Stimulated activated CD4-positive, alpha-beta T cell treated with anti-CD3 and anti-CD28 coated beads, Interleukin-15, amount 100 ng/mL, for 48 hours (primary cell): ENCODE results near the gene SYCN.

Experiments used
- DNase-seq, 2 donors: peaks; one replicate each; pipeline ENCODE4 v3.0.0-alpha.2; 2020; ENCODE audit warnings: low read depth in 2 of 2

Gene SYCN

GRCh38 chr19:39171479-39172465 lies 32.3 kb downstream of the SYCN start:
- no peak for DNase-seq

GRCh38 chr19:39170386-39171231 lies 33.5 kb downstream of the SYCN start:
- DNase-seq: no peak

GRCh38 chr19:39169143-39169810 lies 34.8 kb downstream of the SYCN start:
- DNase-seq: no peak

GRCh38 chr19:39168258-39169142 lies 35.6 kb downstream of the SYCN start:
- no peak for DNase-seq

GRCh38 chr19:39167461-39168257 lies 36.4 kb downstream of the SYCN start:
- no peak for DNase-seq

- no peak for DNase-seq
Measured at GRCh38 chr19:39166571-39167391, 37.3 kb downstream of the SYCN start.

- DNase-seq: no peak
Measured at GRCh38 chr19:39165857-39166256, 38.2 kb downstream of the SYCN start.

GRCh38 chr19:39164289-39164688 lies 39.8 kb downstream of the SYCN start:
- DNase-seq: no peak

- no peak for DNase-seq
Measured at GRCh38 chr19:39163621-39164020, 40.4 kb downstream of the SYCN start.

GRCh38 chr19:39162441-39163043 lies 41.5 kb downstream of the SYCN start:
- DNase-seq: no peak

- no peak for DNase-seq
Measured at GRCh38 chr19:39160889-39161672, 43.0 kb downstream of the SYCN start.

GRCh38 chr19:39160523-39160861 lies 43.6 kb downstream of the SYCN start:
- no peak for DNase-seq

GRCh38 chr19:39158646-39159260 lies 45.3 kb downstream of the SYCN start:
- no peak for DNase-seq

- DNase-seq: no peak
Measured at GRCh38 chr19:39157997-39158389, 46.1 kb downstream of the SYCN start.

GRCh38 chr19:39157275-39157996 lies 46.6 kb downstream of the SYCN start:
- DNase-seq: no peak

- DNase-seq: no peak
Measured at GRCh38 chr19:39156326-39157230, 47.5 kb downstream of the SYCN start.
